HG03457 (cell line): ENCODE data around the gene CREBZF.
"Not testable (repeated sequence)": the region's sequence is repeated elsewhere in the genome, so short reads cannot be mapped to it uniquely, and the experiment has no call there.

Source experiments
- ATAC-seq: cut with Tn5 transposase; IDR thresholded peaks from one replicate; pipeline ENCODE4 v1.9.1; 2021; ENCODE audit warnings: moderate number of reproducible peaks; ENCODE audit not compliant: unreplicated experiment

Gene CREBZF

DNA sequence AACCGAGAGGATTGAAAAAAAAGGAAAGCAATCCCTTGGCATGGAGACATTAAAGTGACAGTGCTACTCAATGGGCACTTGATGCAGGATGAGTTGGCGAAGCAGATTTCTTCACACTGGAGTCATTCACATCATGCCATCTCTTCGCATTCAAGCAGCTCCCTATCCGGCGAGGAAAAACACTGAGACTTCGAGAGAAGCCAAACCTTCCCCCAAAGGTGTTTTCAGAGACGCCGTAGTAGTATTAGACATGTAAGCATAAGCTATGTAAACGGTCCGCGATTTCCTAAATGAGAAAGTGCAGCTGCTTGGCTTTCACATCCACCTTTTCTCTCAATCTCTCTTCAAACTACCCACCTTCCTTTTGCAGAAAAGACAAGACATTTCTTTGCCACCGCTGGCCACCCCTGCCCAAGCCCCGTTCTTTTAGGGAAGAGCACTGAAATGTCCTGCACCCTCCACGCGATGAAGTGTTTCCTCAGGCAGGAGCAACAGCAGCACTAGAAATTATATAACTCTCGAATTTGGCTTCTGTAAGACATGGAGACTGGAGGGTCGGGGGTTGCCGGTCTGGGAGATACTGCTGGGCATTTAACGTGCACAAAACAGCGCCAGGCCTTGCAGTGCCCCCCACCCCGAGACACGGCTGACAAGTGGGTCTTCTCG, 37.5 kb downstream of the CREBZF start, which contains the start of gene DLG2:
DLG2 (minus strand) TSS at position 13 of the 666 bp plus-strand sequence.
- ATAC-seq = no peak

DNA sequence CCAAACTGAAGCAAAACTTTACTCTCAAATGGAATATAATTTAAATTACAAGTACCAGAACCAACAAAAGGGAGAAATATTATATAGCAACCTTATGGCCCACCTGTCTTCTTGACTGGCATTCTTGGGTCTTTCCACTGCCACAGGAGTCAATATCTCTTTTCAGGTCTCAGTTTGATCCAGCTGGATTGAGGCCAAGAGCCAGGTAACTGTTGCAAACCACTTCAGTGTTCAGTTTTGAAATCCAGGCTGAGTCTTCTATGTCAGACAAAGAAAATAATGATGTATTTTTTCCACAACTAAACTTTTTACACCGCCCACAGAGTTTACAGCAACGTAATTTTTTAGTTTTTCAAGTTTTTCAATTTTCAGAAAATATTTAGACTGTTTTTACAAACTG, 38.4 kb downstream of the CREBZF start:
- no peak for ATAC-seq

DNA sequence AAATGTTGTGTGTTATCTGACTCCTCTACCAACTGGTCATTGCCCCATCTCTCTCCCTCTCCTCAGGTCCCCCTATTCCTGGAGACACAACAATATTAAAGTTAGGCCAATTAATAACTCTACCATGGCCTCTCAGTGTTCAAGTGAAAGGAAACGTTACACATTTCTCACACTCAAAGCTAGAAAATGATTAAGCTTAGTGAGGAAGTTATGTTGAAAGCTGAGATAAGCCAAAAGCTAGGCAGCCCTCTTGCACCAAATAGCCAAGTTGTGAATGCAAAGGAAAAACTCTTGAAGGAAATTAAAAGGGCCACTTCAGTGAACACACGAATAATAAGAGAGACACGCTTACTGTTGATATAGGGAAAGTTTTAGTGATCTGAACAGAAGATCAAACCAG, 44.7 kb downstream of the CREBZF start:
- ATAC-seq = no peak

DNA sequence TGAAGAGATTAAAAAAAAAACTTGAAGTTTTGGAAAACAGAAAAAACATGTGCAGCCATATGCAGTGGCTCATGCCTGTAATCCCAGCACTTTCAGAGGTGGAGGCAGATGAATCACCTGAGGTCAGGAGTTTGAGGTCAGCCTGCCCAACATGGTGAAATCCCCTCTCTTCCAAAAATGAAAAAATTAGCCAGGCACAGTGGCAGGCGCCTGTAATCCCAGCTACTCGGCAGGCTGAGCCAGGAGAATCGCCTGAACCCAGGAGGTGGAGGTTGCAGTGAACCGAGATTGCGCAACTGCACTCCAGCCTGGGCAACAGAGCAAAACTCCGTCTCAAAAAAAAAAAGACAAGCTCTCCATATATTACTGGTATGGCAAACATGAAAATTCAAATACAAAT, 45.4 kb downstream of the CREBZF start:
- no peak for ATAC-seq

DNA sequence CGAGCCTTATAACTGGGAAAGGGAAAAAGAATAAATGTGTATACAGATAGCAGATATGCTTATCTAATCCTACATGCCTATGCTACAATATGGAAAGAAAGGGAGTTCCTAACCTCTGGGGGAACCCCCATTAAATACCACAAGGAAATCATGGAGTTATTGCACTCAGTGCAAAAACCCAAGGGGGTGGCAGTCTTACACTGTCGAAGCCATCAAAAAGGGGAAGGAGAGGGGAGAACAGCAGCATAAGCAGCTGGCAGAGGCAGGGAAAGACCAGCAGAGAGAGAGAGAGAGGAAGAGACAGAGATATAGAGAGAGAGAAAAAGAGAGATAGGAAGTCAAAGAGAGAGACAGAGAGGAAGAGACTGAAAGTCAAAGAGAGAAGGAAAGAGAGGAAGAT, 53.3 kb downstream of the CREBZF start:
- ATAC-seq = not testable (repeated sequence)
